CD4-positive, alpha-beta T cell treated with Interleukin-10 for 1 hour (primary cell): ENCODE results near the gene SDSL.

Source experiments
- DNase-seq: peaks from one replicate; pipeline ENCODE4 v3.0.0-alpha.2; 2020

Gene SDSL

DNA sequence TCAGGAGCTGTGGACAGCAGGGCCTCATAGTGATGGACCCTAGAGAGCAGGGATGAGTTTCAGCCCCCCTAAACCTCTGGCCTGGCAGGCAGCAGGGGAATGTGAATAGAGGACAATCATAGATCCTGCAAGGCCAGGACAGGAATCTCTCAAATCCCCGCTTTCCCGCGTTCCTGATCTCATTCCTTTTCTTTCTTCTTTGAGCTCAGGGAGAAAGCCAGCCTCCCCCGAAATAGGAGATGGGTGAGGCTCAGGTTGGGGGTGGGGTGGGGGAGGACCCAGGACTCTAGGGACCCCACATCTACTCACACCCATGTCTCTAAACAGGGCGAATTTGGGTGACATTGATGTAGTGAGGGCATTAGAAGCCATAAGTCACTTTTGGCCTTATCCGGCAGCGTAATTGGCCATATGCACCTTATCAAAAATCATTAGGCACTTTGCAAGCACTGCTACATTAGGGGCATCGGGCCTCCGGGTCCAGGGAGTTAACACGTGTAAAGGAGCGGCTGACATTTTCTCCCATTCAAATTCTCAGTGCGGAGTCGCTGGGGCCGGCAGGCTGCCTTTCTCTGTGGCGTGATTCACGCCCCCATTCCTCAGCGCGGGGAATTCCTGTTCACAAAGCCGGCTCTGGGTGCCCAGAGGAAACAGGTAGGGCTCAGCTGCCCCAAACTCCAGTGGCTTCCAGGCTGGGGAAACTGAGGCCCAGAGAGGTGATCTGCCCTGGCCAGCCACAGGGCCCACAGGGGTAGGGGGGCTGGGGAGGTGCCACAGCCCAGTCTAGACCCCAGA lies 48.0 kb downstream of the SDSL start:
- no peak for DNase-seq

DNA sequence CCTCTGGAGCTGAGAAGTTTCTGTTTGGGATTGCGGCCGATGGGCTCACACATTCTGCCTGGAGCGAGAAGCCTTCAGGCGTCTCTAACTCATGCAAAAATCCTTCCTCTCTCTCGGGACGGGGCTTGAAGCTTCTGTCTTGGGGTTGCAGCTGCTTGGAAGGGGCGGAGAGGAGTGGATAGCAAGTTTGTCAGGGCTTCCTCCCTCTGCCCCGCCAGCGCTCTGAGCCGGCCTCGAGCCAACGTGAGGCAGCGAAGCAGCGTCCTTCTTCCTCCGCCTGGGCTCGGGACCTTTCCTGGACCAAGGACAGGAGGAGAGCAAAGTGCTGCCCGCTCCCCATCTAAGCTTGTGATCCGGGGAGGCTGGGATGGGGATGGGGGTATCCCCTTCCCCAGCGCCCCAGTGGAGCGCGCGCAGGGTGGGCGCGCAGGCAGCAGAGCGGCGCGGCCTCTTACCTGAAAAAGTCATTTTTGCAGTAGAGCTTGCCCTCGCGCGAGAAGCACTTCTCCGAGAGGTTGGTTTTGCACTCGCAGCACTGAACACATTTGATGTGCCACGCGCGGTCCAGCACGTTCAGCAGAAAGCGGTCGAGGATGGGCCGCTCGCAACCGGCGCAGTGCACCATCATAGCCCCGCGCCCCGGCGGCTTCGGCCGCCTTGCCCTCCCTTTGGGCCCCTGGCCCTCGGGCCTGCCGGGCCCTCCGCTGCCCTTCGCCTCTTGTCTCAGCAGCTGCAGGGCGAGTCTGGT lies 48.9 kb downstream of the SDSL start:
- DNase-seq, result no peak

DNA sequence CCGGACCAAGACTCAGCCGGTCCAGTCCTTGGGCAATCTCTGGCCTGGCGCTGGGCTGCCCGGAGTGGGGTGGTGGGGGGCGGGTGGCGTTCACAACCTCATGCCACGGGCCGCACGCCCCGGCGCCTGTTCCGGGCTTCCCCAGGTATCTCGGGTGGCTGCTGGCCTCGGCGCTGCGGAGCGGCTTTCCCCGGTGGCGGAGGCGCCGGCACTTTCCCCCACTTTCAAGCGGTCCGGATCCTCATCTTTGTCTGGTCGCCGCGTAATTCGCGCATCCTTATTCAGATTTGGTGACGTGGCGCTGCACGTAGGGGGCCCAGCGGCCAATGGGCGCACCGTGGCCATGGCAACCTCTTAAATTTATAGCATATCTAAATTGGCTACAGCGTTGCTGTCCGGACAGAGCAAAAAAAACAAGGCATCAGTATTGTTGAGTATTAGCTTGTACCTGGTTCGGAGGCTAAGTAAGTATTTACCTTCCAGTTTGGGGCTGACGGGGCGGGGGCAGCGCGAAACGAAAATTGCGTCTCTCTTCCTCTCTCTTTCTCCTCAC lies 49.5 kb downstream of the SDSL start, which contains the start of gene LHX5:
LHX5 (minus strand) TSS at position 253 of the 553 bp plus-strand sequence. CDS start 373 bp downstream, outside the sequence.
- DNase-seq, result no peak

DNA sequence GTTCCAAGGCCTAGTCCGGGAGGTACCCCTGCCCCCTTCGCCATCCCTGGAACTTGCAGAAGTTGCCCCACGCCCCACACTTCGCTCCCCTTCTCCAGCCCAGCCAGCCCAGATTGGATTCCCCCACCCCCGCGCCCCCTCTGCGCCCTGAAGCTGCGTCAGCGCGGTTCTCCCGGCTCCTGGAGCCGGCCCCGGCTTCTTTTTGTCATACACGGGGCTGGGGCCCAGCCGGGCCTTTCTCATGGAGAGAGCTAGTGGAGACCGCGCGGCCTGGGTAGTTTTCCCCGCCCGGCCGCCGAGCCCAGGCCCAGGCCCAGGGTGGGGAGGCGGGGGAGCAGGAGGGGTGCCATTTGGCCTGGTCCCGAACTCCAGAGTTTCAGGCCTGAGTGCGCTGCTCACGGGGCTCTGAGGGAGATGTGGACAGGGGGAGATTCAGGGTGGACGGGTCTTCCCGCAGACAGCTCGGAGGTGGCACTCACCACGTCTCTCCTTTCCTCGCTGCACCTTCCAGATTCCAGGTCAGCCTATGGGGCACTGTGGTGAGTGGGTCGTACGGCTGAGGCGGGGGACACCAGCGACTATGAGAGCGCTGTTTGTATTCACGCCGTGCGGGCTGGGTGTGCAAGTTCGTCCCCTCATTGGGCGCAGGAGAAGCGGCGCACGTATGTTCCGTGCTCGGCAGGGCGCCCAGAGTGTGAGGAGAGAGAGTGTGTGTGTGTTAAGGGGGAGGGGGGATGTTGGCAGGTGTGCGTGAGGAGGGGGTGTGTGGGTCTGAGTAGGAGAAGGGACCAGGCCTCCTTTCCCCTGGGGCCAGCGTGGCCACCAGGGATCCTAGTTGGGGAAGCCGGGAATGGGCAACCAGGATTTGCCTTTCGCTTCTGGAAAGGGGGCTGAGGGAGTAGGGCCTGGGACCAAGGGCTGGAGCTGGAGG lies 50.3 kb downstream of the SDSL start:
- DNase-seq, result no peak

DNA sequence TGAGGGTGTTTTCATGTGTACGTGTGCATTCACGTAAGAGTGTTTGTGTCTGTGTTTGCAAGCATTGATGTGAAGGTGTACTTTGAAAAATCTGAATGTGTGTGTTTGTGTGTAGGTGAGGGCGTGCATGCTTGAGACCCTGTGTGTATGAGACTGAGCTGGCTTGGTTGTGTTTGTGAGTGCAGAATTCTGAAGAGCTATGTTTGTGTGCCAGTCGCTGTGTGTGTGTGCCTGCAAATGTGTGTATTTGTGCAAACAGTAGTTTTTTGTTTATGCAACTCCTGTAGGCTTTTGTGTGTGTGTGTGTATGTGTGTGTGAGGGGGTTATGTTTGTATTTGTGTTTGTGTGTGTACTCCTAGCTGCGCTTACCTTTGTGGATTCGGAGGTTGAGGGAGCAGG lies 51.2 kb downstream of the SDSL start:
- DNase-seq, result no peak

DNA sequence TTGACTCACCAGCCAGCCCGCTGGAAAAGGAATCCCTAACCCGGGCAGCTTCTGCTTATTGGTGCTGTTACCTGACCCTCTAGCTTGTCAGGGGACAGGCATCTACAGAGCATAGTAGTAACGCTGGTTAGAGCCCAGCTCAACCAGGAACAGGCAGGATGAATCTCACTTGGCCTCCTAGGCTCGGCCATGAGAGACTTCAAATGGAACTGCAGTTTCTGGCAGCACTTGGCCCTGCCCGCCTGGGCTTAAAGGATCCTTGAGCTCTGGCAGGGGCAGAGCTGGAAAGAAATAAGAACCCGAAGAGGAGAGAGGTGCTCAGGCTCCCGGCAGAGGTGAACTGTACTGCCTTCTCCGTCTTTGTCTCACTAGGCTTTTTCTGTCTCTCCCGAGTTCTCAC lies 51.8 kb downstream of the SDSL start:
- no peak for DNase-seq

DNA sequence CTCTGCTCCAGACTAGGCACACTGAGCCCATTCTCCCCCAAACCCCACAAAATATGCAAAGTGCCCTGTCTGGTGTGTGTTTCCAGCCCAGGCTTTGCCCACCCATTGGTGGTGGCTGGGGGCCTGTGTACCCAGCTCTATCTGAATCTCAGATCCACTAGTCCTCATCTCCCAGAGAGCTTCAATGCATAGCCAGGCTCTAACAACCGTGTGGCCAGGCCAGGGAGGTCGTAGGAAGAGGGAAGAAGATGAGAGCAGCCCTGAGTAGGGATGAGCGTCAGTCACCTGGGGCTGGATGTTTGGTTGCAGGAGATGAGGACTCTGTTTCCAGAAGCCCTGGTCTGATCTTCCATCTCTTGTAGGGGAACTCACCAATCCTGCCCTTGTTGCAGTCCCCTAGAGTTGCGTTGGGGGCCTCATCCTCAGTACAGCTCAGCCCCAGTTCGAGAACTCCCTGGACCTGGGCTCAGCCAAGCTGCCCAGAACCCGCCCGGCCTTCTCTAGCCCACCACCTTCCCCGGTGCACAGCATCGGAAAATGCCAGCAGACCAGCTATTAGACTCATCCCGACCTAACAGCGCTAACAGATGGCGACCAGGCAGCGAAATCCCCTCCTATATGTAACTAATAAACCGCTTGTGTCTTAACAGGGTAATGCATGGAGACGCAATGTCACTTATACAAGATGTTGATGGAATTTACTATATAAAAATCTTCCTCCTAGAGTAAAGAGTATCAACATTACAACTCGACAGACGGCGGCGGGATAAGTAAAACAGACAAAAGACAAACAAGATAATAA lies 52.7 kb downstream of the SDSL start:
- no peak for DNase-seq

DNA sequence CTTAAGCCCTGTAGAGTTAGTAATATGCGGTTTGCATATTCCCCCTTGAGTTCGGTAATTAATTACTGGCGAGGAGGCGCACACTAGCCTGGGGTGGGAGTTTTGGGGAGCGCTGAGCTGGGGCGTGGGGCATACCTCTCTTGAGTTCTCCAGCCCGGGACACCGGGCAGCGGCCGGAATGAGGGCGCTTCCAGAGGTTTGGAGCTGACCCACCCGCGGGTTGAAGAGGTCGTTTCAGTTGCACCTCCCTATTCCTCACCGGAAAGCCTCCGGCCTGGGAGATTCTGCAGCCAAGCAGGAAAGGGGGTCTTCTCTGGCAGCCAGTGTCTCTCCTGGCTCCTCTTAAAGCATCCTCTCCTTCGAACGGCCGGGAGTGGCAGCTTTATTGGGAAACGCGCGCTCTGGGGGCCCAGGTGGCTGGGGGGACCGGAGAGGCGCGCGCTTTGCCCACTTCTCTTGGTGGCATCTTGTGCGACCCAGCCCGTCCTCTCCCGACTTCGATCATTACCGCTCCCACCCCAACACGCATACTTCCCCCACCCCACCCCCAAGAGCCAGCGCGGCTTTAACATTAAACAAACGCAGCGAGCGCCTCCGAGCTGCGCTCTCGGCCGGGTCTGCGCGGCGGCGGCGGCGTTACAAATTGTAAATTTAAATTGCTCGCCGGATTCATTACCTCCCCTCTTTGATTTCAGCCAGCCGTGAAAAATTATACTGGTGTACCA lies 53.4 kb downstream of the SDSL start:
- no peak for DNase-seq

DNA sequence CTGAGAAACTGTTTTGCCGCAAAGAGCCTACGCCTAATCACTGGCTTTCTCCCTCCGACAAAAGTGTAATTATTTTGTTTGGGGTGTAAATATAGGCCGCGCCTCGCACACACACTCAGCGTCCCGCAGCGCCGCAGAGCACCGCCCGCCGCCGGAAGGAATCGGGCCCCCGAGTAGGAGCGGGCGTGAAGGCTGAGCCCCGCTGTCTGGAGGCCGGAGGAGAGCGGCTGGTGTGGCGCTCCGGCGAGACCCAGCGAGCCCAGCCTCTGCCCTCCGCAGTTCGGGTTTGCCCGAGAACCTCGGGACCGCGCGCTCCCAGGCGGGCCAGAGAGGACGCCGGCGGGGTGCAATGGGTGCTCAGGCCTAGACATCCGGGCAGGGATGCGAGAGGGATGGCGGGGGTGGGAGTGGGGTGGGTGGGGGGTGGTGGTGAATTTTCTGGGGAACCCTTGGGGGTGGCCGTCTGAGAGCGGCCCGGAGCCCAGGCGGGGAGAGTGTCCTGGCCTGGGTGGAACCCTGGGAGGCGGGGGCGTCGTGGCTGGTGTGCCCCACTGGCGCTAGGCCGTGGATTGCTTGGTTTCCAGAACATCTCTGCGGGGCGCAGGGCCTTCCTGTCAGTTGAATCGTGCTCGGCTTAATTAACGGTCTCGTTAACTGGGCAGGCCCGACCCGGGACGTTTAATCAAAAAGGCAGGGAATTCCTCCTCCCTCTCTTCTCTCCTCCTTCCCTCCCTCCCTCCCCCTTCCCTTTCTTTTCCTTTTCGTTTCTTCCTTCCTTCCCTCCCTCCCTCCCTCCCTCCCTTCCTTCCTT lies 54.2 kb downstream of the SDSL start:
- DNase-seq, result no peak

DNA sequence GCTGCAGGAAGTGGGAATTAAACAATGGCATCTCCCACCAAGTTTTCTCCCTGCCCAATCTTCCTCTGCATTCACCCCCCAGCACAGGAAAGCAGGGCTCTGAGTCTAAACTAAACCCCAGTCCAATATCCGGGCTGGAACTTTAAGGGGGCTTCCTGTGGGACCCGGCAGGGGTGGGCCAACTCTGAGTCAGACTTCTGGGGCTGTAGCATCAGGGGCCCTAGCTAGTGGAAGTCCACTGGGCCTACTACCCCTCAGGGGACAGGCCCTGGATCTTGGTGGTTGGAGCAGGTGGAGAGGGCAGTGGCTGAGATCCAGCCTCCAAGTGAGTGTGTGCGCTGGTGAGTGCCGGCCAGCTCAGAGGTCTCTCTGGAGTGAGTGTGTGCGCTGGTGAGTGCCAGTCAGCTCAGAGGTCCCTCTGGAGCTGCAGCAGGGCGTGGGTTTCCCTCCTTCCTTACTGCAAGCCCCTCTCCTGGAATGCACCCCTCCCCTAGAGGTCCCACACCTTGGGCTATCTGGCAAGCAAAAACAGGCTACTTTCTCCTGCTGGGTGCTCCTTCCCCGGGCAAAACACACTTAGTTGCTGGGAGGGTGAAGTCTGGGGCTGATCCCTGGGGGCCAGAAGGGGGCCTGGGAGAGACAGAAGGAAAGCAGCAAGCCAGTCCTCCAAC lies 55.1 kb downstream of the SDSL start:
- no peak for DNase-seq

DNA sequence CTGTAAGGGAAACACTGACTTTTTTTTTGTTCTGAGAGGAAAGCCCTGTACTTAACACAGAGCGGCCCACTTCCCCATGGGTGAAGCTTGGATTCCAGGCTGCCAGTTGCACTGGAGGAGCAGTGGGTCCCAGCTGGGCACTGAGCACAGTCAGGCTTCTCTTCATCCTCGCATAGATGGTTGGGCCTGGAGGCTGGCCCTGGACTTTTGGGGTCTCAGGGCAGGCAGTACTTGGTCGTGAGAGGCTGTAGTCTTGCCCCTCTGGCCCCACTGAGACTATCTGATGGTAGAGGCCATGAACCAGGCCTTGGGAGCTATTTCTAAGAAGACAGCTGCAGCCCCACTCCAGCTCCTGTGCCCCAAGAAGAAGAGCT lies 55.6 kb downstream of the SDSL start:
- DNase-seq, result no peak

DNA sequence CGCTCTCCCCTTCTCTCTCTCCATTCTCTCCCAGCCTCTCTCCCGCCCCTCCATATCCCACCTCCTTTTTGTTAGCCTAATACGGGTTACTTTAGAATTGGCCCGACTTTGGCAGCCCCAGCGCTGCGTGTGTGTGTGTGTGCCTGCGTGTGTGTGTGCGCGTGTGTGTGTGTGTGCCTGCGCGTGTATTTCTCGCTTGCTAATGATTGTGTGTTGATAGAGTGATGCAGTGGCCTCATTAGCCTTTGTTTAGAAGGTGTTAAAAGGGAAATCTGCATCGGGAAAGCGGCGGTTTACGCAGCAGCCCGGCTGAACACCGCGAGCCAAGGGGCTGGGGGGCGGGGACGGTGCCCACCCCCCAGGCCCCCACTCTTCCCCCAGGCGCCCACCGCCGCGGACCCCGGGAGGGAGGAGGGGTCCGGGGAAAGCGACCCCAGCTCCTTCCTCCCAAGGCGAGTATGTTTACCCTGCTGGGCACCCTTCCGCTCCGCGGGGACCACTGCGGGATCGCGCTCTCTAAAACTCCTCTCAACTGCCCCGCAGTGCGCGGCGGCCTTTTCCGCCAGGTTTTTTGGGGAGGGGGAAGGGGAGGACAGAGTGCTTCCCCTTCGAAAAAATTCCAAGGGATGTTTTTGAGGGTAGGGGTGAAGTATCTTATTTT lies 56.3 kb downstream of the SDSL start:
- no peak for DNase-seq

DNA sequence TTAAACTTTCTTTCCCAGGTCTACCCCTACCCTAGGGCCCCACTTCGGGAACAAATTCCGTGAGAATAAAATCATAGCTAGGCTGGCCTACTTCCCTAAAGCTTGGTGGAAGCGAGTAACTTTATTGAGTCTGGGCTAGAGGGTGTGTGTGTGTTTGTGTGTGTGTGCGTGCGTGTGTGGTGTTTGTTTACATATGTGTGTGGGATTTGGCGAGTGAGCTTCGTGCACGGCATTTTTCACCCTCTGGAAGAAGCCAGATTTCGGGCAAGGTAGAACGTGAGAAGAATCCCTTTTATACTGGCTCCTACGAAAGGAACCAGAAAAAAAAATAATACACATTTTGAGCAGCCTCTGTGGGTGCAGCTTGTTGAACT lies 57.0 kb downstream of the SDSL start:
- DNase-seq, result no peak

DNA sequence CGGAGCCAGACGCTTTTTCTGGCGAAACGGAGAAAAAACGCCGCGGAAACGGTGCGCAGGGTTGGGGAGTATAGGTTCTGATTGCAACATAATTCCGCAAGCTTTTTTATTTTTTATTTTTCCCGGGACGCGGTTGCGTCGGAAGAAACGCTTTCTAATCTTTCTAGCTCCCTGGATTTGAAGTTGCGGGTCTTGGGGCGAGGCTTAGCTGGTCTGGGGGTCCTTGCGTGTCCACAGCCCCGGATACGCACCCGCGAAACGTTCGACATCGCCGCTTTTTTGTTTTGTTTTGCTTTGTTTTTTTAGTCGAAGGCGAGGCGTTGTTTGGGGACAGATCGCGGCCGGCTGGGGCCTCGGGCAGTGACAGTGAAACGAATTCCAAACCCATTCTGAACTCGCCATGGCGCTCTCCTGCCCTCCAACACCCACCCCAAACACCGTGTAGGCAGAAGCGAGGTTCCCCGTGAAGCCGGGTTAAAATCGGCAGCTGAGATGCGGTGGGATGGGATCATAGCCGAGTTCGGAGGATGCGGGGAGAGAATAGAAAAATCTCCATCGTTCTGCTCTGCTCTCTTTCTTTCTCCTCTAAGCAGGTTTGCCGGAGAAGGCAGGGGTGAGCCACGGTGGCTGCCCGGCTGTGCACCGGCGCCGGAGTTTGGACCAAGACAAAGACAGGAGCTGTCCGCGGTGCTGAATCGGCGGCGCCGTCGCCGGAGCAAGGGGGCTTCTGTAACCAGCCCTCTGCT lies 57.6 kb downstream of the SDSL start:
- DNase-seq, result peak; percentile 8

DNA sequence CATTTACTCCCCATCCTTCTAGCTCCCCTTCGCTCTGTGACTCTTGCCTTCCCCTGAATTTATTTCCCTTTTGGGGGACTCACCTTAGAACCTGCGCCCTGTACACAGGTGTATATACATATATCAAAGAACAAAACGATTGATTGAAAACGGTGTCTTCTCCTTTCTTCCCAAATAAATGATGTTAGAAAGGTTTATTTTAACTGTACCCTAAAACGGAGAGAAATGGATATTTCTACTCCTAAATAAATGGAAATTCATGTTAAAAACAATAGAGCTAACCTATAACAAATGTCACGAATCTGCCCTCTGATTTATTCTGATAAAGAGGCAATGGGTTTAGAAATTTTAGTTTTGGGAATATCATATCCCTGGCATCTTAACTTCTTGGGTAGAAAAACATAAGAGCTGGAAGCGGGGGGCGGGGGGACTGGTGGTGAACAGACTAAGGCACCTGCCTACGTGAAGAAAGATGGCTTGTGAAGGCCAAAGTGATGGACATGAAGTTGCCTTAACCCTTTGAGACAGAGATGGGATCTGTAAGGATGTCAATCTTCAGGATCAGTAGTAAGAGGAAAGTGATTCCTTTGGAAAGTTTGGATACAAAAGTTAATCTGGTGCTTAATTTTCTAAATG lies 58.3 kb downstream of the SDSL start:
- DNase-seq, result no peak

DNA sequence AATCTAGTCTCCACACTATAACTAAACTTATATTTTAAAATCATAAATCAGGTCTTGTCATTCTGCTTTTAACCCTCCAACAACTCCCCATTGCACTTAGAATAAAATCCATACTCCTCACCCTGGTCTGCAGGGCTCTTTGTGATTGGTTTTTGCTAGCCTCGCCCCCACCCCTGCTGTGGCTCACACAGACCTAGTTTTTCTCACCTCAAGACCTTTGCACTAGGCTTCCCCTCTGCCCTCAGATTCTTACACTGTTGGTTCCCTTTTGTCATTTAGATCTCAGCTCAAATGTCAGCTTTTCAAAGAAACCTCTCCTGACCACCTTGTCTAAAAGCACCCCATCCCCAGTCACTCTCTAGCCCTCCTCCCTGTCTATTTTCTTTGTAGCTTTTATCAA lies 60.2 kb downstream of the SDSL start:
- no peak for DNase-seq

DNA sequence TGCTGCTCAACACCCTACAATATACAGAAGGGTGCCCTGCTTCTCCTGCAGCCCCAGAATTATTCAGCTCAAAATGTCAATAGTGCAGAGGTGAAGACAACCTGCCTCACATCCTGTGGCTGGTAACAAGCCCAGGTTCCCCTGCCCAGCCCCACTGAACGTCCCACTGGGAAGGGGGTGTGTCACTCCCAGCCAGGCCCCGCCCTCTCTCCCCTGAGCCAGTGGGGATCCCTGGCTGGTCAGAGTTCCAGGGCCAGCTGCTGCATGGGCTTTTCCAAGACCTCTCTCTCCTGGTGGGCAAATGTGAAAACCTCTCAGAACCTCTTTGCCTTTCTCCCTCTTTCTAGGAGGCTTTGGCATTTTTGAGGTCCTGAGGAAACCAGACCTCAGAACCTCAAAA lies 63.1 kb downstream of the SDSL start:
- no peak for DNase-seq

DNA sequence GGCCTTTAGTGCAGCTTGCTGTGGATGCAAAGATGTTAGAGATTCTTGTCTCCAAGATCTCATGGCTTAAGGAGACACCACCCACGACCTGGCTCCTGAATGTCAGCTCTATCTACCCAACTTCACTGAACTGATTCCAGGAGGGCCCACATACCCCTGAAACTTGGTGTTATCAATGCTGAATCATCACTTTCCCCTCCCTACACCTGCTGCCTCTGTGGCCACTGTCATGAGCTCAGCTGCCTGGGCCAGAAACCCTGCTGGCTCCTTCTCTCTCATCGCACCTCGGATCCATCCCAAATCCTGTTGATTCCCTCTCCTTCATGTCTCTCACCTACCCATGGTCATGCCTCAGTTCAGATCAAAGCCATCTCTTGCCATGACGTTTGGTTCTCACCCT lies 64.5 kb downstream of the SDSL start:
- no peak for DNase-seq
